CD4-positive, alpha-beta T cell treated with Interleukin-10 for 1 hour (primary cell): ENCODE measurements around the gene NGRN.

Experiments
- DNase-seq: peaks from one replicate; pipeline ENCODE4 v3.0.0-alpha.2; 2020

NGRN gene

GRCh38 chr15:90320062-90320884, 54.8 kb downstream of the NGRN start:
- DNase-seq: peak; percentile 79

- no peak for DNase-seq
Observed at GRCh38 chr15:90320885-90321278, 55.4 kb downstream of the NGRN start.
